SKM-1 treated with dmso at 0.1 percent for 144 hours (cell line): ENCODE measurements around the gene KRTAP20-1.

Experiments used
- DNase-seq: peaks from one replicate; lab custom pipeline; 2025; ENCODE audit not compliant: unreplicated experiment; lab: John Stamatoyannopoulos, UW

The KRTAP20-1 gene

DNA sequence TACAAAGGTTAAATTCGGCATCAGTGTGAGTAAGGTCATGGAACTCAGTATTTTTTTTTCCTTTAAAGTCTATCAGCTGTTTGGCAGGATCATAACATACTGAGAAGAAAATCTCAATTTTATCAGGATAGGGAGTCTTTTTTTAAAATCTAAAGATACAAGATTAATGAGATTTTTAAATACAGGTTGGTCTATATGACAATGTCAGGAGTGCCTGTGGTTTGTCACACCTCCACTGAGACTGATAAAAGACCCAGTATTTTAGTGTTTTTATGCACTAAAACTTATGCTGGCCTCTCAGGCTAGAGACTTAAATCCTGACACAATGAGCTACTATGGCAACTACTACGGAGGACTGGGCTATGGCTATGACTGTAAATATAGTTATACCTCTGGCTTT, 26.3 kb downstream of the KRTAP20-1 start, which contains the start of gene KRTAP20-3:
Gene KRTAP20-3, plus strand, starts transcription at position 301 of the 400 bp plus-strand sequence.
- no peak for DNase-seq

DNA sequence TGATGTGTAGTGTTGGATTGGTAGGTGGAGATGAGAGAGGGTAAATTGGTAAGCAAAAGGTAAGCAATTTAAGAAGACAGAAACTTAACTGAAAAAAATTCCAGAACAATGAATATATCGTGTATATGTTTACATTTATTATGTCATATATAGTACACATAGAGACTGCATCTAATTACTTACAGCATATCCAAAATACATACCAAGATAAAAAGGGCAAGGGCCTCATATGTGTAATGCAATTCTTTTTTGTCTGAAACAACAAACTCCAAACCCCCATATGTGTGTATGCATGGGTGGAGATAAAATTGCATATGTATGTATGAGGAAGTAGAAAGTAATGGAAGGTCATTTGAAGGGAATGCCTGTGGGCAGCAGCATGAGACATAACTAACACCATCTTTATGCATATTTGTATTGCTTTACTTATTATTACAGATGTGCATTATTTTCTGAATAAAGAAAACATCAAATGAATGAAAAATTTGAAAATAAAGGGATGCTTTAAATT, 30.7 kb downstream of the KRTAP20-1 start:
- DNase-seq = no peak

DNA sequence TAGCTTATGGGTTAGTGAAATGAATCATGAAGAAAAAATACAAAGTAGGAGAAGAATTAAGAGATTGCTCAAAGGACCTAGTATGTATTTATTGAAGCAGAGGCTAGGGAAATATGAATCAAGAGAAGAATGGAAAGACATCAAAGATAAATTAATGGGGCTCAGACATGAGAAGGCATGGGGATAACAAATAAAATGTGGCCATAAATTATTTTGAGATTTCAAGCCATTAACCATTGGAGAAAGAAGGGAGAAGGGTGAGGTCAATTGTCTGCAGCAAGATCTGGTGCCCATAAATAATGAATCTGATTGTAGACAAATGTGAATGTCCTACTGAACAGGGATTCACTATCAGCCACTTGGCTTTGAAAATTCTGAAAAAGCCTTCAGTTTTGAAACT, 36.7 kb downstream of the KRTAP20-1 start:
- no peak for DNase-seq
